ENCODE data around the gene ZNF334.

The ZNF334 gene

DNA sequence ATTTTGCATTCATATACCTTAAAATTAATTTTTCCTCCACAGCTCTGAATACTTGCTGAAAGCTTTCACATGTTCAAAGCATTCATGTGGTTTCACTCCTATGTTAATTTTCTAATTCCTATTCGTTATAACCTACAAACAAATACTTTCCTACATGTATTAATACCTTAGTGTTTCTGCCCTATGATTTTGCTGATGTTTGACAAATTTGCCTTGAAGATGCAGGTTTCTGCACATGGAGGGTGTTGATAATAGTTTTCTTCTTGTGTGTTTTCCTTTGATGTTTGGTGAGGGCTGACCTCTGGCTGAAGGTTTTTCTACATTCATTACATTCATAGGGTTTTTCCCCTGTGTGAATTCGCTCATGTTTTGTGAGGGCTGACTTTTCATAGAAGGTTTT, 57.6 kb downstream of the ZNF334 start:
- H3K4me3 ChIP-seq (ENCODE audit: low read depth, low read length), result no peak overlapping the region
- TF ChIP-seq, protein P1, sequence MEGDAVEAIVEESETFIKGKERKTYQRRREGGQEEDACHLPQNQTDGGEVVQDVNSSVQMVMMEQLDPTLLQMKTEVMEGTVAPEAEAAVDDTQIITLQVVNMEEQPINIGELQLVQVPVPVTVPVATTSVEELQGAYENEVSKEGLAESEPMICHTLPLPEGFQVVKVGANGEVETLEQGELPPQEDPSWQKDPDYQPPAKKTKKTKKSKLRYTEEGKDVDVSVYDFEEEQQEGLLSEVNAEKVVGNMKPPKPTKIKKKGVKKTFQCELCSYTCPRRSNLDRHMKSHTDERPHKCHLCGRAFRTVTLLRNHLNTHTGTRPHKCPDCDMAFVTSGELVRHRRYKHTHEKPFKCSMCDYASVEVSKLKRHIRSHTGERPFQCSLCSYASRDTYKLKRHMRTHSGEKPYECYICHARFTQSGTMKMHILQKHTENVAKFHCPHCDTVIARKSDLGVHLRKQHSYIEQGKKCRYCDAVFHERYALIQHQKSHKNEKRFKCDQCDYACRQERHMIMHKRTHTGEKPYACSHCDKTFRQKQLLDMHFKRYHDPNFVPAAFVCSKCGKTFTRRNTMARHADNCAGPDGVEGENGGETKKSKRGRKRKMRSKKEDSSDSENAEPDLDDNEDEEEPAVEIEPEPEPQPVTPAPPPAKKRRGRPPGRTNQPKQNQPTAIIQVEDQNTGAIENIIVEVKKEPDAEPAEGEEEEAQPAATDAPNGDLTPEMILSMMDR (IDR thresholded peaks at IDR 0.05; ENCODE audit: borderline replicate concordance, insufficient read depth, low read depth, low read length), result no peak
